ENCODE results near the gene ARHGEF18.
A peak's percentile ranks its signal among the peaks of the same experiment; 100 is the strongest.
"Not testable (repeated sequence)": the region's sequence is repeated elsewhere in the genome, so short reads cannot be mapped to it uniquely, and the experiment has no call there.

ARHGEF18 gene

GRCh38 chr19:7366701-7367420, 18.1 kb downstream of the ARHGEF18 start:
- TF ChIP-seq CTCF (conservative IDR thresholded peaks at IDR 0.05; ENCODE audit: low read depth, low read length): peak; percentile 63

GRCh38 chr19:7368456-7368855, 19.7 kb downstream of the ARHGEF18 start:
- TF ChIP-seq CTCF (conservative IDR thresholded peaks at IDR 0.05; ENCODE audit: low read depth, low read length): no peak
- Histone ChIP-seq H3K79me2 (ENCODE audit: insufficient read depth, low read depth) (no peaks in the 10 kb centered on the region), H3K9ac (no peak overlapping the region), H3K27ac (no peak overlapping the region), H4K20me1 (ENCODE audit: insufficient read depth) (no peaks in the 10 kb centered on the region), H3K36me3 (ENCODE audit: insufficient read depth) (no peaks in the 10 kb centered on the region), H3K4me2 (no peak overlapping the region), H3K4me1 (ENCODE audit: low read depth, poor library complexity, severe bottlenecking) (no peaks in the 10 kb centered on the region), H2AFZ (ENCODE audit: low read depth) (no peak overlapping the region), H3K4me3 (IDR thresholded peaks at IDR 0.05; ENCODE audit: insufficient read depth, low read depth, low read length) (no peak overlapping the region), H3K27me3 (ENCODE audit: insufficient read depth, low read depth) (peaks cover 49% of the 10 kb centered on the region)

More at GRCh38 chr19:7366701-7367420, 18.1 kb downstream of the ARHGEF18 start:
- H3K9ac ChIP-seq: no peak overlapping the region
- H4K20me1 ChIP-seq (ENCODE audit: insufficient read depth): no peaks in the 10 kb centered on the region
- H3K27me3 ChIP-seq (ENCODE audit: insufficient read depth, low read depth): peaks cover 51% of the 10 kb centered on the region
- no peak overlapping the region for H3K4me2 ChIP-seq
- H3K4me1 ChIP-seq (ENCODE audit: low read depth, poor library complexity, severe bottlenecking): no peaks in the 10 kb centered on the region
- no peak overlapping the region for H3K27ac ChIP-seq
- H2AFZ ChIP-seq (ENCODE audit: low read depth): no peak overlapping the region
- H3K79me2 ChIP-seq (ENCODE audit: insufficient read depth, low read depth): no peaks in the 10 kb centered on the region
- H3K4me3 ChIP-seq (IDR thresholded peaks at IDR 0.05; ENCODE audit: insufficient read depth, low read depth, low read length): no peak overlapping the region
- H3K36me3 ChIP-seq (ENCODE audit: insufficient read depth): no peaks in the 10 kb centered on the region

- H3K79me2 ChIP-seq (ENCODE audit: insufficient read depth, low read depth); H3K27ac ChIP-seq; H4K20me1 ChIP-seq (ENCODE audit: insufficient read depth); H3K4me3 ChIP-seq (IDR thresholded peaks at IDR 0.05; ENCODE audit: insufficient read depth, low read depth, low read length); H3K4me2 ChIP-seq; H3K9ac ChIP-seq; H2AFZ ChIP-seq (ENCODE audit: low read depth); H3K36me3 ChIP-seq (ENCODE audit: insufficient read depth); H3K4me1 ChIP-seq (ENCODE audit: low read depth, poor library complexity, severe bottlenecking): not testable (repeated sequence)
- peaks cover 45% of the 10 kb centered on the region for H3K27me3 ChIP-seq (ENCODE audit: insufficient read depth, low read depth)
These were observed 20.1 kb downstream of the ARHGEF18 start for GRCh38 chr19:7368866-7369265.

- Histone ChIP-seq H3K27ac (no peak overlapping the region), H3K4me2 (no peak overlapping the region), H3K9ac (no peak overlapping the region), H3K36me3 (ENCODE audit: insufficient read depth) (no peaks in the 10 kb centered on the region), H3K27me3 (ENCODE audit: insufficient read depth, low read depth) (peaks cover 32% of the 10 kb centered on the region; the same call in 1 of the 2 replicates), H2AFZ (ENCODE audit: low read depth) (no peak overlapping the region), H4K20me1 (ENCODE audit: insufficient read depth) (no peaks in the 10 kb centered on the region), H3K4me1 (ENCODE audit: low read depth, poor library complexity, severe bottlenecking) (no peaks in the 10 kb centered on the region), H3K4me3 (IDR thresholded peaks at IDR 0.05; ENCODE audit: insufficient read depth, low read depth, low read length) (no peak overlapping the region), H3K79me2 (ENCODE audit: insufficient read depth, low read depth) (no peaks in the 10 kb centered on the region)
- no peak for TF ChIP-seq CTCF (conservative IDR thresholded peaks at IDR 0.05; ENCODE audit: low read depth, low read length)
These were observed 21.8 kb downstream of the ARHGEF18 start for GRCh38 chr19:7370546-7370945.

DNA sequence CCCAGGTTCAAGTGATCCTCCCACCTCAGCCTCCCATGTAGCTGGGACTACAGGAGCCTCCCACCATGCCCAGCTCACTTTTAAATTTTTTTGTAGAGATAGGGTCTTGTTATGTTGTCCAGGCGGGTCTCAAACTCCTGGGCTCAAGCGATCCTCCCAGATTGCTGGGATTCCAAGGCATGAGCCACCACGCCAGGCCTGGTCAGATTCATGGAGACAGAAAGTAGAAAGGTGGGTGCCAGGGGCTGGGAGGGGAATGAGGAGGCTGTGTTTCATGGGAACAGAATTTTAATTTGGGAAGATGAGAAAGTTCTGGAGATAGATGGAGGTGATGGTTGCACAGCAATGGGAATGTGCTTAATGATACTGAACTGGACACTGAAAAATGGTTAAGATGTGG, 22.3 kb downstream of the ARHGEF18 start:
- Histone ChIP-seq H3K4me3 (IDR thresholded peaks at IDR 0.05; ENCODE audit: insufficient read depth, low read depth, low read length) (no peak overlapping the region), H3K27ac (no peak overlapping the region), H3K36me3 (ENCODE audit: insufficient read depth) (no peaks in the 10 kb centered on the region), H3K4me2 (no peak overlapping the region), H3K27me3 (ENCODE audit: insufficient read depth, low read depth) (peaks cover 32% of the 10 kb centered on the region; the same call in 1 of the 2 replicates), H3K9ac (no peak overlapping the region), H4K20me1 (ENCODE audit: insufficient read depth) (no peaks in the 10 kb centered on the region), H2AFZ (ENCODE audit: low read depth) (no peak overlapping the region), H3K79me2 (ENCODE audit: insufficient read depth, low read depth) (no peaks in the 10 kb centered on the region), H3K4me1 (ENCODE audit: low read depth, poor library complexity, severe bottlenecking) (no peaks in the 10 kb centered on the region)
- TF ChIP-seq CTCF (conservative IDR thresholded peaks at IDR 0.05; ENCODE audit: low read depth, low read length): no peak

Data from KMS-11 (cell line).